Measurements from ENCODE around the gene AFG3L2.
A peak's percentile ranks its signal among the peaks of the same experiment; 100 is the strongest.

The AFG3L2 gene

DNA sequence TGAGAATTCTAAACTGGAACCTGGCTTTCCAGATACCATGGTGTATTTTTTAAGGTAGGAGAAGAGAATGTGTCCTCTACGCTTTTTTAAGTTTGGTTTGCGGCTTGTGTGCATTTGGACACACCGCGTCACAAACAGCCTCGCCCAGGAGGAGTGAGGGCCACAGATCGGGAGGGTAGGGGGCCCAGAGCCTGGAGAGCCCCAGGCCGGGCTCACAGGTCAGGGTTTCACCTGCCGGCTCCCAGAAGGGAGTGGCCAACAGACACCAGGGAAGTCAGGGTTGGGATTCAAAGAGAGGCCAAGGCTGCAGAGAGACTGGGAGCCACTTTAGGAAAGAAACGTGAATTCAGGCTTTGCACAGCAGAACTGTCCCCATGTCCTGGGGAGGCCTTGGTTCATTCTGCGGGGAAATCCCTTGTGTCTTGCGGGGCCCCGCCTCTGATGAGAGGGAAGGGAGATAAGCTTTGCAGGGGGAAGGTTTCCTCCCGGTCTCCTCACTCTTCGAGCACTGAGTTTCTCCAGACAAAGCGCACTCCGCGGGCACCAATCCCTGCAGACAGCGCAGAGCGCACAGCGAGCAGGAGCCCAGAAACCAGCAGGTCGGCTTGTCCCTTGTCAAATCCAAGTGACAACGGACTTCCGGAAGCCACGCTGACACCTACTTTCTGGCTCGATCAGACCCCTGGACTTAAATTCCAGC lies 70.9 kb downstream of the AFG3L2 start:
- no peak for DNase-seq (ENCODE audit: low spot score)
- H3K36me3 ChIP-seq (replicated peaks in 1 of 2; ENCODE audit: control insufficient read depth in 2 of 2, insufficient read depth in 2 of 2, low read length in 2 of 2): peaks cover 11 to 16% of the 10 kb centered on the region in 2 donors
- H2BK15ac ChIP-seq (ENCODE audit: low read length): no peak overlapping the region
- H2AK5ac ChIP-seq (ENCODE audit: low read depth, low read length): no peak overlapping the region
- H3K14ac ChIP-seq (ENCODE audit: low read length): no peak overlapping the region
- H3K9ac ChIP-seq (ENCODE audit: low read depth, low read length, poor library complexity): no peak overlapping the region
- no CpG with 5 or more reads among the region's 25 CpGs for WGBS, 2 donors (ENCODE audit: extremely low coverage in 2 of 2, insufficient read length in 2 of 2, insufficient replicate concordance in 1 of 2)
- H2BK120ac ChIP-seq (ENCODE audit: low read depth, low read length): no peak overlapping the region
- H3K4me2 ChIP-seq (ENCODE audit: insufficient read depth, low read length, poor library complexity, severe bottlenecking): peak overlapping the region; percentile 22
- H3K9me3 ChIP-seq (replicated peaks in 1 of 2; ENCODE audit: control insufficient read depth in 2 of 2, insufficient read depth in 1 of 2, low read depth in 1 of 2, low read length in 2 of 2): peaks cover 5 to 13% of the 10 kb centered on the region in 2 donors
- peaks cover 3 to 48% (median 20%) of the 10 kb centered on the region in 3 experiments for H3K27me3 ChIP-seq (ENCODE audit: control insufficient read depth in 3 of 3, insufficient read depth in 3 of 3, low read depth in 1 of 3, low read length in 3 of 3)
- H3K4me3 ChIP-seq (ENCODE audit: low read length in 2 of 2): peak overlapping the region in 1 of 2 donors; percentile 95
- no peak overlapping the region for H4K91ac ChIP-seq (ENCODE audit: low read depth, low read length, poor library complexity)
- H3K23ac ChIP-seq (ENCODE audit: low read depth, low read length, poor library complexity): no peak overlapping the region
- H3K18ac ChIP-seq (ENCODE audit: low read length): no peak overlapping the region
- no peak overlapping the region for H4K8ac ChIP-seq (ENCODE audit: low read depth, low read length)
- H3K79me1 ChIP-seq (ENCODE audit: low read depth, low read length): no peaks in the 10 kb centered on the region
- H2BK5ac ChIP-seq (ENCODE audit: low read length): no peak overlapping the region
- H3K4ac ChIP-seq (ENCODE audit: low read length): no peak overlapping the region
- H2BK12ac ChIP-seq (ENCODE audit: low read length): no peak overlapping the region
- peaks cover 6 to 15% of the 10 kb centered on the region in 2 donors for H3K4me1 ChIP-seq (ENCODE audit: control insufficient read depth in 2 of 2, insufficient read depth in 1 of 2, low read depth in 1 of 2, low read length in 2 of 2)
- peak overlapping the region; percentile 96 for H2AFZ ChIP-seq (ENCODE audit: low read length)
- no peak overlapping the region for H3K27ac ChIP-seq (replicated peaks; ENCODE audit: low read length)

DNA sequence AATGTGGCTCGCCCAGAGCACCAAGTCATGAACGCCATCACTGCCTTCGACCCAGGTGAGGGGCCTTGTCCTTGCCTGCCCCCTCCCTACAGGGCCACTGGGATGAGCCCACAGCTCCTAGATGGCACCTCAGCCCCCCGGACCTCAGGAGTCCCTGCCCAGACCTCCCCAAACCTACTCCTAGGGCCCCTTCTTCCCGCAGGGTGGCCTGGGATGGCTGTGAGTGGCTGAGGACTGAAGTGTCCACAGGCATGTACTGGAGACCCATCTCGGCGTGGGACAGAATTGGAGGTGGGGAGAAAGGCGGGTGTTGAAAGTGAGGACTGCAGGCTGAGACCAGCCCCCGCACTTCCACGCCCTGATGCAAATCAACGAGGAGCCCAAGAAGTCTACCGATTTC lies 71.8 kb downstream of the AFG3L2 start:
- no CpG with 5 or more reads among the region's 12 CpGs for WGBS, 2 donors (ENCODE audit: extremely low coverage in 2 of 2, insufficient read length in 2 of 2, insufficient replicate concordance in 1 of 2)
- Histone ChIP-seq H3K4me2 (ENCODE audit: insufficient read depth, low read length, poor library complexity, severe bottlenecking) (no peak overlapping the region), H3K4me1 (ENCODE audit: control insufficient read depth in 2 of 2, insufficient read depth in 1 of 2, low read depth in 1 of 2, low read length in 2 of 2) (peaks cover 6 to 15% of the 10 kb centered on the region in 2 donors), H3K4me3 (ENCODE audit: low read length in 2 of 2) (no peak overlapping the region), H3K27me3 (ENCODE audit: control insufficient read depth in 3 of 3, insufficient read depth in 3 of 3, low read depth in 1 of 3, low read length in 3 of 3) (peaks cover 3 to 55% (median 20%) of the 10 kb centered on the region in 3 experiments), H2AK5ac (ENCODE audit: low read depth, low read length) (no peak overlapping the region), H3K36me3 (replicated peaks in 1 of 2; ENCODE audit: control insufficient read depth in 2 of 2, insufficient read depth in 2 of 2, low read length in 2 of 2) (peaks cover 5 to 8% of the 10 kb centered on the region in 2 donors), H2AFZ (ENCODE audit: low read length) (no peak overlapping the region), H3K4ac (ENCODE audit: low read length) (no peak overlapping the region), H2BK15ac (ENCODE audit: low read length) (no peak overlapping the region), H2BK12ac (ENCODE audit: low read length) (no peak overlapping the region), H2BK120ac (ENCODE audit: low read depth, low read length) (no peak overlapping the region), H2BK5ac (ENCODE audit: low read length) (no peak overlapping the region), H3K14ac (ENCODE audit: low read length) (no peak overlapping the region), H3K27ac (replicated peaks; ENCODE audit: low read length) (no peak overlapping the region), H3K18ac (ENCODE audit: low read length) (no peak overlapping the region), H4K91ac (ENCODE audit: low read depth, low read length, poor library complexity) (no peak overlapping the region), H3K9me3 (replicated peaks in 1 of 2; ENCODE audit: control insufficient read depth in 2 of 2, insufficient read depth in 1 of 2, low read depth in 1 of 2, low read length in 2 of 2) (peaks cover 0 to 5% of the 10 kb centered on the region in 2 donors), H3K23ac (ENCODE audit: low read depth, low read length, poor library complexity) (no peak overlapping the region), H4K8ac (ENCODE audit: low read depth, low read length) (no peak overlapping the region), H3K79me1 (ENCODE audit: low read depth, low read length) (no peaks in the 10 kb centered on the region), H3K9ac (ENCODE audit: low read depth, low read length, poor library complexity) (no peak overlapping the region)
- no peak for DNase-seq (ENCODE audit: low spot score)

DNA sequence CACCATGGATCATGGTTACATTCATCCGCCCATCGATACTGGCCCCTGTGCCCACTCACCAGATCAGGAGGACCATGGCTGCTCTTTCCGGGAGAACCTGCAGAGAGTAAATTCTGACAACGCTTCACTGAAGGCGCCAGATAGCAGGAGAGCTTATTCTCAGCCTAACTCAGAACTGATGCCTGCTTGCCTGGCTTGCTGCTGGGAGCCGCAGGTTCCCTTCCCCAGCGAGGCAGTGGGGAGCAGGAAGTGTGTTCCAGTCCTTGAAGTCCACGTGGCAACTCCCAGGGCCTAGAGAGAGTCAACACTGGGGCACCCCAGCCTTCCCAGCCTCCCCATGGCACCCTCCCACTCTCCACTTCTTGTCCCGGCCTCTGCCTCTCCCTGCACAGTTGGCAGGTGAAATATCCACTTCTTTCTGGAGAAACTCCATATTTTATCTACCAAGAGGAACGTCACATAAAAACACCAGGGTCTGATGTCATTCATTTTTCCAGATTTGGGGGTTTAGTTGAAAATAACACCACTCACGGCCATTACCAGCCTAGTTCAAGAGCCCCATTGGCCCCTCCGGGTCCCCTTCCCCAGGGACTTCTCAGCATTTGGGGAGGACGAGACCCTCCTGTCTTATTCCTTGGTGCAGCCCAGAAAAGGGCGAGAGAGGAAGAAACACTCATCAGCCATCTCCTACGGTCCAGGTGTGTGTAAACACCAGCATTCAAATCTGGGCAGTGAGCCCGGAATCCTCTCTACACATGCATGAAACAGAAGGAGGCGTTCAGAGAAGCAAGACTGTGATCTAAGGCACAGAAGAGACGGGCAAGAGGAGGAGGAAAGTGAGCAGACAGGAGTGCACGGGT lies 72.4 kb downstream of the AFG3L2 start:
- H2BK120ac ChIP-seq (ENCODE audit: low read depth, low read length): no peak overlapping the region
- H2BK5ac ChIP-seq (ENCODE audit: low read length): no peak overlapping the region
- H2AK5ac ChIP-seq (ENCODE audit: low read depth, low read length): peak overlapping the region; percentile 16
- no CpG with 5 or more reads among the region's 19 CpGs for WGBS, 2 donors (ENCODE audit: extremely low coverage in 2 of 2, insufficient read length in 2 of 2, insufficient replicate concordance in 1 of 2)
- no peak overlapping the region for H3K14ac ChIP-seq (ENCODE audit: low read length)
- H3K4me2 ChIP-seq (ENCODE audit: insufficient read depth, low read length, poor library complexity, severe bottlenecking): peak overlapping the region; percentile 3
- peaks cover 1 to 3% of the 10 kb centered on the region in 2 donors for H3K36me3 ChIP-seq (replicated peaks in 1 of 2; ENCODE audit: control insufficient read depth in 2 of 2, insufficient read depth in 2 of 2, low read length in 2 of 2)
- no peak overlapping the region for H3K4me3 ChIP-seq (ENCODE audit: low read length in 2 of 2)
- H2AFZ ChIP-seq (ENCODE audit: low read length): no peak overlapping the region
- H2BK15ac ChIP-seq (ENCODE audit: low read length): no peak overlapping the region
- no peak for DNase-seq (ENCODE audit: low spot score)
- peaks cover 0 to under 1% of the 10 kb centered on the region in 2 donors for H3K9me3 ChIP-seq (replicated peaks in 1 of 2; ENCODE audit: control insufficient read depth in 2 of 2, insufficient read depth in 1 of 2, low read depth in 1 of 2, low read length in 2 of 2)
- no peak overlapping the region for H3K27ac ChIP-seq (replicated peaks; ENCODE audit: low read length)
- H3K4ac ChIP-seq (ENCODE audit: low read length): peak overlapping the region; percentile 61
- no peak overlapping the region for H3K18ac ChIP-seq (ENCODE audit: low read length)
- peaks cover 3 to 61% (median 20%) of the 10 kb centered on the region in 3 experiments for H3K27me3 ChIP-seq (ENCODE audit: control insufficient read depth in 3 of 3, insufficient read depth in 3 of 3, low read depth in 1 of 3, low read length in 3 of 3)
- H3K4me1 ChIP-seq (ENCODE audit: control insufficient read depth in 2 of 2, insufficient read depth in 1 of 2, low read depth in 1 of 2, low read length in 2 of 2): peaks cover 6 to 14% of the 10 kb centered on the region in 2 donors
- H2BK12ac ChIP-seq (ENCODE audit: low read length): no peak overlapping the region
- H4K8ac ChIP-seq (ENCODE audit: low read depth, low read length): no peak overlapping the region
- H3K79me1 ChIP-seq (ENCODE audit: low read depth, low read length): no peaks in the 10 kb centered on the region
- no peak overlapping the region for H4K91ac ChIP-seq (ENCODE audit: low read depth, low read length, poor library complexity)
- H3K9ac ChIP-seq (ENCODE audit: low read depth, low read length, poor library complexity): no peak overlapping the region
- H3K23ac ChIP-seq (ENCODE audit: low read depth, low read length, poor library complexity): peak overlapping the region; percentile 74

Measured in neuronal stem cell (in vitro differentiated cells).